Skeletal muscle satellite cell (primary cell): ENCODE measurements around the gene LARP4B.
"Not testable (repeated sequence)": the region's sequence is repeated elsewhere in the genome, so short reads cannot be mapped to it uniquely, and the experiment has no call there.

Source experiments
- H3K27me3 ChIP-seq: 2 replicates; pipeline ENCODE4 v1.7.0; 2013; ENCODE audit warnings: low read length; ENCODE audit not compliant: control insufficient read depth, insufficient read depth
- H3K36me3 ChIP-seq: 2 replicates; pipeline ENCODE4 v1.7.0; 2013; ENCODE audit warnings: mild to moderate bottlenecking, control low read depth, low read length; ENCODE audit not compliant: insufficient read depth
- H3K4me1 ChIP-seq: 2 replicates; pipeline ENCODE4 v1.7.0; 2013; ENCODE audit warnings: low read length; ENCODE audit not compliant: control insufficient read depth, insufficient read depth
- H3K4me2 ChIP-seq: 2 replicates; pipeline ENCODE4 v1.7.0; 2013; ENCODE audit warnings: mild to moderate bottlenecking, low read length
- H3K4me3 ChIP-seq: 2 replicates; pipeline ENCODE4 v1.7.0; 2013; ENCODE audit warnings: low read length
- H3K9ac ChIP-seq: 2 replicates; pipeline ENCODE4 v1.7.0; 2013; ENCODE audit warnings: mild to moderate bottlenecking, low read depth, low read length, moderate library complexity
- H3K9me3 ChIP-seq: replicated peaks from 2 replicates; pipeline ENCODE4 v1.7.0; 2013; ENCODE audit warnings: mild to moderate bottlenecking, control low read depth, low read length

Gene LARP4B

GRCh38 chr10:770048-770712 lies 161.3 kb downstream of the LARP4B start:
- H3K4me3 ChIP-seq, H3K9me3 ChIP-seq, H3K9ac ChIP-seq, H3K4me2 ChIP-seq, H3K36me3 ChIP-seq, H3K4me1 ChIP-seq: not testable (repeated sequence)
- peaks cover 23% of the 10 kb centered on the region for H3K27me3 ChIP-seq

- H3K4me3 ChIP-seq = no peak overlapping the region
- H3K9ac ChIP-seq = no peak overlapping the region
- no peaks in the 10 kb centered on the region for H3K4me1 ChIP-seq
- H3K36me3 ChIP-seq = no peaks in the 10 kb centered on the region
- no peak overlapping the region for H3K4me2 ChIP-seq
- peaks cover 6% of the 10 kb centered on the region for H3K9me3 ChIP-seq
- peaks cover 30% of the 10 kb centered on the region for H3K27me3 ChIP-seq
Measured at GRCh38 chr10:767794-768193, 163.7 kb downstream of the LARP4B start.

- H3K4me1 ChIP-seq = no peaks in the 10 kb centered on the region
- no peak overlapping the region for H3K4me3 ChIP-seq
- H3K36me3 ChIP-seq = no peaks in the 10 kb centered on the region
- H3K9ac ChIP-seq = no peak overlapping the region
- no peak overlapping the region for H3K4me2 ChIP-seq
- peaks cover 34% of the 10 kb centered on the region for H3K27me3 ChIP-seq
- peaks cover 6% of the 10 kb centered on the region for H3K9me3 ChIP-seq
Measured at GRCh38 chr10:767211-767610, 164.3 kb downstream of the LARP4B start.

- peaks cover 24% of the 10 kb centered on the region for H3K27me3 ChIP-seq
- H3K9ac ChIP-seq = no peak overlapping the region
- H3K4me1 ChIP-seq = no peaks in the 10 kb centered on the region
- no peak overlapping the region for H3K4me2 ChIP-seq
- no peak overlapping the region for H3K4me3 ChIP-seq
- H3K36me3 ChIP-seq = no peaks in the 10 kb centered on the region
- peaks cover 10% of the 10 kb centered on the region for H3K9me3 ChIP-seq
Measured at GRCh38 chr10:761376-761775, 170.1 kb downstream of the LARP4B start.

DNA sequence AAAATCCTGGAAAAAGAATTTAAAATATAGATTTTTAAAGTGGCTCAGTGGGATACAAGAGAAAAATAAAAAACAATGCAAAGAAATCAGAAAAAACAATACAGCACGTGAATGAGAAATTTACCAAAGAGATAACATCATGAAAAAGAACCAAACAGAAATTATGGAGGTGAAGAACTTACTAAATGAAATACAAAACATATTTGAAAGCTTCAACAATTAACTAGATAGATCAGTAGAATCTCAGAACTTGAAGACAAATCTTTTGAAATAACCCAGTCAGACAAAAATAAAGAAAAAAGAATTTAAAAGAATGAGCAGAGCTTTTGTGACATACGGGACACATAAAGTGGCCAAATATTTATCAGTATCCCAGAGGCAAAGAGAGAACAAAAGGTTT lies 170.9 kb downstream of the LARP4B start:
- Histone ChIP-seq H3K27me3 (peaks cover 24% of the 10 kb centered on the region), H3K4me3 (no peak overlapping the region), H3K9ac (no peak overlapping the region), H3K4me2 (no peak overlapping the region), H3K36me3 (no peaks in the 10 kb centered on the region), H3K4me1 (no peaks in the 10 kb centered on the region), H3K9me3 (peaks cover 10% of the 10 kb centered on the region)

DNA sequence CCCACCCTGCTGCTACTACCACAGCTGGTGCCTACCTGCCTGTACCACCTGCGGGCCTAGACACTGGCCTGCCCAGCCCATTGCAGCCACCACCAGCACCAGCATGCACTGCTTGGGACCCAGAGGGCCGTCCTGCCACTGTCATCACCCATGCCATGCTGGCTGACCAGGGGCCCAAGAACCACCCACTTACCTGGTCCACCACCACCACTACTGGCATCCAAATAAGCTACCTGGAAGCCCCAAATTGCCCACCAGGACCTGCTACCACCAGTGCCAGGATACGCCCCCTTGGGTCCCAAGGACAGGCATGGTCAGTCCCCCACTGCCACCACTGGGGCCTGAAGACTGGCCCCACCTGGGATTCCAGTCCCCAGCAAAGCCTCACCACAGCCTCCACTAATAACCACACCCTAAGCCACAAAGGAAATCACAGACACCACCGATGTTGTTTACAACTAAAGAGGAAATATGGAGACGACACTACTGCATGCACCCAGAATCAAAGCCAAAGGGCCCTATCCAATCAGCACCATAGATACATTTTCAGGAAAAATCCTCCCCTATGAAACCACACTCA lies 171.5 kb downstream of the LARP4B start:
- Histone ChIP-seq H3K27me3 (peaks cover 24% of the 10 kb centered on the region), H3K4me2 (no peak overlapping the region), H3K36me3 (no peaks in the 10 kb centered on the region)

More for the DNA sequence above, 171.5 kb downstream of the LARP4B start:
- no peaks in the 10 kb centered on the region for H3K4me1 ChIP-seq
- H3K9ac ChIP-seq = no peak overlapping the region
- H3K9me3 ChIP-seq = peaks cover 10% of the 10 kb centered on the region
- H3K4me3 ChIP-seq = no peak overlapping the region
